ENCODE measurements around the gene ZNF804A. TPM values are rescaled to one million over a fixed set of nuclear protein-coding genes. Genes with fewer than 3 reads are reported as not detected.

The ZNF804A gene
- total and polyA plus RNA-seq, 9 donors, result 0.07 to 0.28 (median 0.18) TPM; not detected in 3

- 47 to 74% (median 64%) methylated on average over 3 of the region's 3 CpGs for WGBS, 3 donors
- intact Hi-C loops (cut with DNase I), result no loop called here
- Histone ChIP-seq H3K36me3 (no peaks in the 10 kb centered on the region), H3K27ac (no peak overlapping the region), H3K4me3 (no peak overlapping the region), H3K9me3 (no peaks in the 10 kb centered on the region), H3K27me3 (no peaks in the 10 kb centered on the region), H3K4me1 (ENCODE audit: insufficient read depth) (no peaks in the 10 kb centered on the region)
- no peak for DNase-seq
- TF ChIP-seq, protein P1, sequence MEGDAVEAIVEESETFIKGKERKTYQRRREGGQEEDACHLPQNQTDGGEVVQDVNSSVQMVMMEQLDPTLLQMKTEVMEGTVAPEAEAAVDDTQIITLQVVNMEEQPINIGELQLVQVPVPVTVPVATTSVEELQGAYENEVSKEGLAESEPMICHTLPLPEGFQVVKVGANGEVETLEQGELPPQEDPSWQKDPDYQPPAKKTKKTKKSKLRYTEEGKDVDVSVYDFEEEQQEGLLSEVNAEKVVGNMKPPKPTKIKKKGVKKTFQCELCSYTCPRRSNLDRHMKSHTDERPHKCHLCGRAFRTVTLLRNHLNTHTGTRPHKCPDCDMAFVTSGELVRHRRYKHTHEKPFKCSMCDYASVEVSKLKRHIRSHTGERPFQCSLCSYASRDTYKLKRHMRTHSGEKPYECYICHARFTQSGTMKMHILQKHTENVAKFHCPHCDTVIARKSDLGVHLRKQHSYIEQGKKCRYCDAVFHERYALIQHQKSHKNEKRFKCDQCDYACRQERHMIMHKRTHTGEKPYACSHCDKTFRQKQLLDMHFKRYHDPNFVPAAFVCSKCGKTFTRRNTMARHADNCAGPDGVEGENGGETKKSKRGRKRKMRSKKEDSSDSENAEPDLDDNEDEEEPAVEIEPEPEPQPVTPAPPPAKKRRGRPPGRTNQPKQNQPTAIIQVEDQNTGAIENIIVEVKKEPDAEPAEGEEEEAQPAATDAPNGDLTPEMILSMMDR (IDR thresholded peaks at IDR 0.05), result no peak
- TF ChIP-seq EP300 (IDR thresholded peaks at IDR 0.05), result no peak
- no peak for TF ChIP-seq POLR2A (IDR thresholded peaks at IDR 0.05)
These were observed 322.2 kb downstream of the ZNF804A start for GRCh38 chr2:184920451-184920965.

DNA sequence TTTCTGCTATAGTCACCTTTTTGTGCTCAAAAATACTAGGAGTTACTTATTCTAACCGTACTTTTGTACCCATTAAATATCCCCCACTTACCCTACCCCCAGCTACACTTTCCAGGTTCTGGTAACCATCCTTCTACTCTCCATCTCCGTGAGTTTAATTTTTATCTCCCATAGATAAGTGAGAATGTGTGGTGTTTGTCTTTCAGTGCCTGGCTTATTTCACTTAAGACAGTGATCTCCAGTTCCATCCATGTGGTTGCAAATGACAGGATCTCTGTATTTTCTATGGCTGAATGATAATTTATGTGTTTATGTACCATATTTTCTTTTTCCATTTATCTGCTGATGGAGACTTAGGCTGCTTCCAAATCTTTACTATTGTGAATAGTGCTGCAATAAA is 323.3 kb downstream of the ZNF804A start:
- no peaks in the 10 kb centered on the region for H3K9me3 ChIP-seq
- DNase-seq, result no peak
- H3K36me3 ChIP-seq, result no peaks in the 10 kb centered on the region
- WGBS, 3 donors, result 25 to 40% (median 32%) methylated on average over 2 of the region's 2 CpGs
- H3K4me1 ChIP-seq (ENCODE audit: insufficient read depth), result no peaks in the 10 kb centered on the region
- TF ChIP-seq, protein P1 (IDR thresholded peaks at IDR 0.05), result no peak
- no peak for TF ChIP-seq EP300 (IDR thresholded peaks at IDR 0.05)
- no peak for TF ChIP-seq POLR2A (IDR thresholded peaks at IDR 0.05)
- intact Hi-C loops (cut with DNase I), result no loop called here
- no peak overlapping the region for H3K4me3 ChIP-seq
- H3K27me3 ChIP-seq, result no peaks in the 10 kb centered on the region
- no peak overlapping the region for H3K27ac ChIP-seq

- Histone ChIP-seq H3K27ac (no peak overlapping the region), H3K4me1 (ENCODE audit: insufficient read depth) (no peaks in the 10 kb centered on the region), H3K4me3 (no peak overlapping the region), H3K27me3 (no peaks in the 10 kb centered on the region), H3K36me3 (no peaks in the 10 kb centered on the region), H3K9me3 (no peaks in the 10 kb centered on the region)
- DNase-seq, result no peak
- intact Hi-C loops (cut with DNase I), result no loop called here
- 78 to 90% (median 79%) methylated on average over 1 of the region's 1 CpG for WGBS, 3 donors
- TF ChIP-seq EP300 (IDR thresholded peaks at IDR 0.05) (no peak), POLR2A (IDR thresholded peaks at IDR 0.05) (no peak)
- TF ChIP-seq, protein P1 (IDR thresholded peaks at IDR 0.05), result no peak
These were observed 325.4 kb downstream of the ZNF804A start for GRCh38 chr2:184923751-184924150.

DNA sequence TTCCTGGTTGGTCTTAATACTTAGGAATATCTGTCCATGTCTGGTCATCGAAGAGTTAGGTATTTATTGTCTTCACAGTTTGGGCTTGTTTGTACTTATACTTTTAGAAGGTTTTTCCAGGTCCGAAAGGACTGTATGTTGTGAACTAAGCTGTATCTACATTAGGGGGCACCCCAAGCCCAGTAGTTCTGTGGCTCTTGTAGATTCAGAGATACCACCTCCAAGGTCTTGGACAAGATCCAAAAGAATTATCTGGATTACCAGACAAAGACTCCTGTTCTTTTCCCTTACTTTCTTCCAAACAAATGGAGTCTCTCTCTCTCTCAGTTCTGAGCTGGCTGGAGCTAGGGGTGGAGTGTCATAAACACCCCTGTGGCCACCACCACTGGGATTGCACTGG is 328.7 kb downstream of the ZNF804A start:
- DNase-seq, result no peak
- Histone ChIP-seq H3K9me3 (no peaks in the 10 kb centered on the region), H3K4me1 (ENCODE audit: insufficient read depth) (no peaks in the 10 kb centered on the region), H3K27ac (no peak overlapping the region), H3K4me3 (no peak overlapping the region), H3K36me3 (no peaks in the 10 kb centered on the region), H3K27me3 (no peaks in the 10 kb centered on the region)
- TF ChIP-seq POLR2A (IDR thresholded peaks at IDR 0.05) (no peak), EP300 (IDR thresholded peaks at IDR 0.05) (no peak)
- TF ChIP-seq, protein P1 (IDR thresholded peaks at IDR 0.05), result no peak
- WGBS, 3 donors, result 89 to 96% (median 92%) methylated on average over 2 of the region's 2 CpGs
- intact Hi-C loops (cut with DNase I), result no loop called here
